HEK293T (cell line): Measurements from ENCODE around the gene VSTM1.

Source experiments
- BHLHE40 ChIP-seq: fragments of 450-650 bp; IDR thresholded peaks from 2 replicates; pipeline ENCODE4 v1.6.1; 2016; ENCODE audit warnings: mild to moderate bottlenecking, moderate library complexity, borderline replicate concordance
- CTBP1 ChIP-seq: fragments of 450-650 bp; IDR thresholded peaks from 2 replicates; pipeline ENCODE4 v1.6.1; 2016; ENCODE audit warnings: borderline replicate concordance
- FOXM1 ChIP-seq: fragments of 450-650 bp; IDR thresholded peaks from 2 replicates; pipeline ENCODE4 v1.6.1; 2017; ENCODE audit warnings: mild to moderate bottlenecking, borderline replicate concordance
- L3MBTL2 ChIP-seq: fragments of 450-650 bp; conservative IDR thresholded peaks from 2 replicates; pipeline ENCODE4 v1.6.1; 2016; ENCODE audit warnings: mild to moderate bottlenecking
- SP1 ChIP-seq: fragments of 450-650 bp; IDR thresholded peaks from 2 replicates; pipeline ENCODE4 v1.6.1; 2017

DNA sequence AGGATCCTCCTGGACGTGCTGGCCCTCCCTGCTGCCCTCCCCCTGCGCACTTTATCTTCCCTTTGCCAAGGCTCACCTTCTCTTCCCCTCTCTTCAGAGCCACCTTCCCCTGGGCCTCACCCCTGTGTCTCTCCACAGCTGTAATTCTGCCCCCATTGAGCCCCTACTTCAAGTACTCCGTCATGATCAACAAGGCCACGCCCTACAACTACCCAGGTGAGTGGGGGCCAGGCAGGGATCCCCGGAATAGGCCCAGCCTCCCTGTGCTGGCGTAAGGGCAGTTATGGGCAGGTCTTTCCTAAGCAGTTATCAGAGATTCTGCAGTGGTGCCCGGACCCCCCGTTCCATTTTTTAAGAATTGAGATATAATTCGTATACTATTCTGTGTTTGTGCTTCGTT lies 42.1 kb upstream of the VSTM1 start:
- TF ChIP-seq SP1 (no peak), BHLHE40 (no peak), CTBP1 (no peak), L3MBTL2 (no peak), FOXM1 (no peak)
